ENCODE results near the gene PIP4P1.

- TF ChIP-seq FOXM1 (IDR thresholded peaks at IDR 0.05; ENCODE audit: borderline replicate concordance): no peak
- TF ChIP-seq CTBP1 (IDR thresholded peaks at IDR 0.05; ENCODE audit: borderline replicate concordance): no peak
- no peak for TF ChIP-seq L3MBTL2 (conservative IDR thresholded peaks at IDR 0.05)
- TF ChIP-seq FOXA1 (IDR thresholded peaks at IDR 0.05): no peak
- TF ChIP-seq HDGF (IDR thresholded peaks at IDR 0.05; ENCODE audit: borderline replicate concordance): no peak
- no peak for TF ChIP-seq FOXK2 (IDR thresholded peaks at IDR 0.05)
- no peak for TF ChIP-seq SUZ12 (IDR thresholded peaks at IDR 0.05)
Observed at GRCh38 chr14:20424851-20425250, 36.4 kb downstream of the PIP4P1 start.

All from HEK293T (cell line).